B cell (primary cell): ENCODE results near the gene FSIP1. TPM values are rescaled to one million over a fixed set of nuclear protein-coding genes. Genes with fewer than 3 reads are reported as not detected.

ENCODE experiments used
- ATAC-seq: fragments of 200-7000 bp; cut with Tn5 transposase; one replicate; pipeline ENCODE4 v1.10.0; 2021; ENCODE audit warnings: low read depth, mild to moderate bottlenecking, moderate number of reproducible peaks, moderate library complexity
- CTCF ChIA-PET: fragments of 350-600 bp; sonication (Branson Sonifier 250); formaldehyde crosslinking; loops from one replicate; lab custom pipeline; 2021; ENCODE audit warnings: antibody characterized with exemption, inconsistent platforms; lab: Charles Lee
- POLR2A ChIA-PET: fragments of 350-600 bp; sonication (Branson Sonifier 250); formaldehyde crosslinking; loops from one replicate; lab custom pipeline; 2021; ENCODE audit warnings: antibody characterized with exemption; lab: Charles Lee
- DNase-seq: peaks from one replicate; pipeline ENCODE4 v3.0.0; 2013
- H2AFZ ChIP-seq: 2 replicates; pipeline ENCODE4 v1.6.1; 2012; ENCODE audit warnings: mild to moderate bottlenecking, low read depth, low read length; ENCODE audit not compliant: insufficient read depth, poor library complexity, severe bottlenecking
- H3K27ac ChIP-seq, 2 donors: 1 replicate in 1 of 2; 2 replicates in 1 of 2; pipeline ENCODE4 v1.5.1; 2012 to 2013; ENCODE audit warnings: low read length in 2 of 2, mild to moderate bottlenecking in 2 of 2, moderate library complexity in 1 of 2
- H3K27me3 ChIP-seq, 4 experiments: fragments of 200-600 bp in 1 of 4; sonication (generic) in 1 of 4; replicated peaks in 1 of 4; 1 replicate in 2 of 4; 2 replicates in 2 of 4; pipeline versions ENCODE4 v1.6.1 to v1.7.0; 2013 to 2016; ENCODE audit warnings: low read length in 3 of 4, mild to moderate bottlenecking in 2 of 4, mixed read lengths in 1 of 4, moderate library complexity in 1 of 4; ENCODE audit not compliant: insufficient read depth in 4 of 4, control insufficient read depth in 3 of 4; ENCODE audit errors: control extremely low read depth in 1 of 4
- H3K36me3 ChIP-seq, 2 experiments: replicated peaks in 1 of 2; 1 replicate in 1 of 2; 2 replicates in 1 of 2; pipeline versions ENCODE4 v1.6.1 to v1.7.1; 2013; ENCODE audit warnings: low read length in 1 of 2; ENCODE audit not compliant: insufficient read depth in 2 of 2, control insufficient read depth in 1 of 2; ENCODE audit errors: control extremely low read depth in 1 of 2, extremely low read depth in 1 of 2
- H3K4me1 ChIP-seq, 2 donors: fragments of 200-600 bp in 1 of 2; sonication (generic) in 1 of 2; 1 replicate in 1 of 2; 2 replicates in 1 of 2; pipeline versions ENCODE4 v1.5.1 to v1.6.1; 2013 to 2017; ENCODE audit warnings: low read length in 2 of 2; ENCODE audit not compliant: control insufficient read depth in 2 of 2, insufficient read depth in 2 of 2
- H3K4me2 ChIP-seq: replicated peaks from 2 replicates; pipeline ENCODE3; 2012; ENCODE audit warnings: mild to moderate bottlenecking, low read depth, low read length; ENCODE audit not compliant: poor library complexity, severe bottlenecking
- H3K4me3 ChIP-seq, 5 experiments: fragments of 200-600 bp in 1 of 5; sonication (generic) in 1 of 5; 1 replicate in 3 of 5; 2 replicates in 2 of 5; pipeline versions ENCODE4 v1.5.1 to v1.7.0; 2011 to 2016; ENCODE audit warnings: low read length in 4 of 5, mild to moderate bottlenecking in 4 of 5, low read depth in 2 of 5, control low read depth in 1 of 5, moderate library complexity in 1 of 5; ENCODE audit not compliant: insufficient read depth in 1 of 5; ENCODE audit errors: control extremely low read depth in 1 of 5, extremely low read depth in 1 of 5
- H3K79me2 ChIP-seq: fragments of 200-600 bp; sonication (generic); one replicate; pipeline ENCODE4 v1.6.0; 2016; ENCODE audit warnings: low read length; ENCODE audit not compliant: control insufficient read depth, insufficient read depth
- H3K9ac ChIP-seq: fragments of 200-600 bp; sonication (generic); 2 replicates; pipeline ENCODE4 v1.6.1; 2017; ENCODE audit warnings: mild to moderate bottlenecking, low read length, moderate library complexity
- H3K9me3 ChIP-seq, 3 donors: one replicate each; pipeline versions ENCODE4 v1.6.1 to v1.7.1; 2013; ENCODE audit warnings: low read length in 2 of 3; ENCODE audit not compliant: control insufficient read depth in 2 of 3, insufficient read depth in 1 of 3; ENCODE audit errors: control extremely low read depth in 1 of 3
- H4K20me1 ChIP-seq: 2 replicates; pipeline ENCODE4 v1.6.0; 2012; ENCODE audit warnings: mild to moderate bottlenecking, low read length; ENCODE audit not compliant: insufficient read depth, control insufficient read depth, poor library complexity, severe bottlenecking
- H3K27ac Mint-ChIP-seq: one replicate; pipeline ENCODE4 v1.8.0; 2021; ENCODE audit warnings: mixed read lengths
- H3K27me3 Mint-ChIP-seq: one replicate; pipeline ENCODE4 v1.8.0; 2021; ENCODE audit warnings: mixed read lengths
- H3K4me1 Mint-ChIP-seq: one replicate; pipeline ENCODE4 v1.8.0; 2021; ENCODE audit warnings: mixed read lengths
- H3K4me3 Mint-ChIP-seq: one replicate; pipeline ENCODE4 v1.8.0; 2021; ENCODE audit warnings: mixed read lengths
- H3K9me3 Mint-ChIP-seq: one replicate; pipeline ENCODE4 v1.8.0; 2022; ENCODE audit warnings: mixed read lengths; ENCODE audit not compliant: insufficient read depth
- CTCF ChIP-seq: fragments of 200-600 bp; IDR thresholded peaks from one replicate; pipeline ENCODE4 v1.8.0; 2022; ENCODE audit warnings: antibody characterized with exemption, mild to moderate bottlenecking
- EZH2 ChIP-seq: IDR thresholded peaks from 2 replicates; pipeline ENCODE4 v1.6.1; 2012; ENCODE audit warnings: borderline replicate concordance, low read depth, mild to moderate bottlenecking, moderate library complexity, low read length; ENCODE audit not compliant: insufficient read depth, poor library complexity, severe bottlenecking
- WGBS: methylation state at CpG from one replicate; pipeline ENCODE4 v1.1.5; 2013; ENCODE audit warnings: missing lambda C conversion rate; ENCODE audit not compliant: insufficient coverage; 5-methylcytosine and 5-hydroxymethylcytosine counted together
- intact Hi-C: fragments of 100-400 bp; cut with micrococcal nuclease; formaldehyde crosslinking; loops from one replicate; pipeline ENCODE4 v1.10.0; 2022
- polyA plus RNA-seq: library from polyadenylated mRNA; depleted of rRNA; stranded (reverse); fragments of >200 nt; gene quantifications from 2 replicates; pipeline ENCODE4 v1.2.3, GENCODE V29; 2012
- total RNA-seq, 2 donors: library from RNA; stranded (reverse); fragments of 120-200 nt in 1 of 2; gene quantifications; 1 replicate in 1 of 2; 2 replicates in 1 of 2; pipeline versions ENCODE4 v1.2.3 to v1.2.4, GENCODE V29; 2013 to 2022

The FSIP1 gene
- total and polyA plus RNA-seq, 2 donors (not counting 1 experiment from before 2014, with no cell fraction given), result 0.19 to 0.49 TPM

GRCh38 chr15:39621976-39622375, 160.7 kb downstream of the FSIP1 start:
- DNase-seq (no peak), ATAC-seq (no peak)
- Mint-ChIP-seq H3K27ac (no peak overlapping the region), H3K27me3 (peaks cover 9% of the 10 kb centered on the region), H3K4me3 (no peak overlapping the region), H3K4me1 (peaks cover 6% of the 10 kb centered on the region), H3K9me3 (no peaks in the 10 kb centered on the region)
- no peak overlapping the region for H3K27ac ChIP-seq
- H3K4me1 ChIP-seq, result peaks cover 0 to 5% of the 10 kb centered on the region in 2 donors
- no peaks in the 10 kb centered on the region for H3K36me3 ChIP-seq
- H2AFZ ChIP-seq, result no peak overlapping the region
- ChIA-PET POLR2A (no interaction called here), CTCF (no interaction called here)
- intact Hi-C loops, result no loop called here
- TF ChIP-seq CTCF (no peak), EZH2 (no peak)
- H3K4me3 ChIP-seq, result no peak overlapping the region
- WGBS, result 100% methylated on average over 1 of the region's 1 CpG
- H3K9me3 ChIP-seq, result no peaks in the 10 kb centered on the region
- H3K79me2 ChIP-seq, result no peaks in the 10 kb centered on the region
- no peaks in the 10 kb centered on the region for H3K27me3 ChIP-seq
- H3K4me2 ChIP-seq, result no peak overlapping the region
- H3K9ac ChIP-seq, result no peak overlapping the region
- no peaks in the 10 kb centered on the region for H4K20me1 ChIP-seq

- H3K4me2 ChIP-seq, result no peak overlapping the region
These were observed 161.4 kb downstream of the FSIP1 start for GRCh38 chr15:39621210-39621609.

More at GRCh38 chr15:39621210-39621609, 161.4 kb downstream of the FSIP1 start:
- H3K4me3 ChIP-seq, result no peak overlapping the region
- H2AFZ ChIP-seq, result no peak overlapping the region
- H3K79me2 ChIP-seq, result no peaks in the 10 kb centered on the region
- no peaks in the 10 kb centered on the region for H4K20me1 ChIP-seq
- POLR2A ChIA-PET, result no interaction called here
- CTCF ChIA-PET, result no interaction called here
- H3K4me3 Mint-ChIP-seq, result no peak overlapping the region
- no peak for TF ChIP-seq CTCF
- TF ChIP-seq EZH2, result no peak
- H3K9ac ChIP-seq, result no peak overlapping the region
- peaks cover 9% of the 10 kb centered on the region for H3K27me3 Mint-ChIP-seq
- H3K9me3 Mint-ChIP-seq, result no peaks in the 10 kb centered on the region
- H3K27me3 ChIP-seq, result no peaks in the 10 kb centered on the region
- no peak overlapping the region for H3K27ac Mint-ChIP-seq
- H3K27ac ChIP-seq, result no peak overlapping the region
- H3K9me3 ChIP-seq, result no peaks in the 10 kb centered on the region
- H3K36me3 ChIP-seq, result no peaks in the 10 kb centered on the region
- H3K4me1 Mint-ChIP-seq, result peaks cover 6% of the 10 kb centered on the region
- ATAC-seq (no peak), DNase-seq (no peak)
- intact Hi-C loops, result no loop called here
- 100% methylated on average over 1 of the region's 1 CpG for WGBS
- peaks cover 0 to 5% of the 10 kb centered on the region in 2 donors for H3K4me1 ChIP-seq
